ENCODE data around the gene OR4D11. TPM values are rescaled to one million over a fixed set of nuclear protein-coding genes. Genes with fewer than 3 reads are reported as not detected.

OR4D11 gene
- total and polyA plus RNA-seq, 2 donors (not counting 3 experiments of a cell fraction or from before 2014, with no cell fraction given) = not detected

- H4K20me1 ChIP-seq (replicated peaks; ENCODE audit: control insufficient read depth, extremely low read depth, insufficient read depth, low read length) = no peaks in the 10 kb centered on the region
- ChIA-PET POLR2A (no interaction called here), CTCF (no interaction called here)
- no peak for DNase-seq (ENCODE audit: low read depth, low spot score)
- H3K79me2 ChIP-seq (ENCODE audit: control insufficient read depth, insufficient read depth, low read length) = no peaks in the 10 kb centered on the region
- peaks cover 5% of the 10 kb centered on the region for H3K4me1 ChIP-seq (ENCODE audit: control insufficient read depth, extremely low read depth, insufficient read depth, low read length)
- no peak overlapping the region for H3K4me3 ChIP-seq (replicated peaks in 1 of 3; ENCODE audit: insufficient read depth in 1 of 3, low read depth in 1 of 3, low read length in 3 of 3)
- intact Hi-C loops (cut with micrococcal nuclease) = no loop called here
- H3K27me3 ChIP-seq (ENCODE audit: control insufficient read depth in 2 of 2, insufficient read depth in 2 of 2, low read length in 2 of 2) = peaks cover 0 to 3% of the 10 kb centered on the region in 2 experiments
- no peak overlapping the region for H2AFZ ChIP-seq (ENCODE audit: low read depth, low read length)
- no peaks in the 10 kb centered on the region for H3K36me3 ChIP-seq (ENCODE audit: control insufficient read depth in 2 of 2, extremely low read depth in 1 of 2, insufficient read depth in 2 of 2, low read length in 2 of 2)
- no peak overlapping the region for H3K9ac ChIP-seq (replicated peaks; ENCODE audit: extremely low read depth, insufficient read depth, low read length)
- no peak overlapping the region for H3K4me2 ChIP-seq (ENCODE audit: insufficient read depth, low read length)
- BruUV-seq (replicated peaks) = no TSS peak
- no peak for FAIRE-seq
- H3K9me3 ChIP-seq (replicated peaks; ENCODE audit: control insufficient read depth, insufficient read depth, low read length) = no peaks in the 10 kb centered on the region
- dilution Hi-C loops (cut with MboI; ENCODE audit: extremely low pct_ligation_motif_present, low sequenced_read_pairs) = no loop called here
- H3K27ac ChIP-seq (ENCODE audit: insufficient read depth, low read depth, low read length) = no peak overlapping the region
- H3K9me1 ChIP-seq (replicated peaks; ENCODE audit: control insufficient read depth, extremely low read depth, insufficient read depth, low read length) = no peaks in the 10 kb centered on the region
- TF ChIP-seq POLR2A (IDR thresholded peaks at IDR 0.05; ENCODE audit: low read depth, low read length) = no peak
- no peak for TF ChIP-seq GATA2 (IDR thresholded peaks at IDR 0.05; ENCODE audit: insufficient read depth, insufficient read length, low read depth, low read length)
- TF ChIP-seq, protein P1, sequence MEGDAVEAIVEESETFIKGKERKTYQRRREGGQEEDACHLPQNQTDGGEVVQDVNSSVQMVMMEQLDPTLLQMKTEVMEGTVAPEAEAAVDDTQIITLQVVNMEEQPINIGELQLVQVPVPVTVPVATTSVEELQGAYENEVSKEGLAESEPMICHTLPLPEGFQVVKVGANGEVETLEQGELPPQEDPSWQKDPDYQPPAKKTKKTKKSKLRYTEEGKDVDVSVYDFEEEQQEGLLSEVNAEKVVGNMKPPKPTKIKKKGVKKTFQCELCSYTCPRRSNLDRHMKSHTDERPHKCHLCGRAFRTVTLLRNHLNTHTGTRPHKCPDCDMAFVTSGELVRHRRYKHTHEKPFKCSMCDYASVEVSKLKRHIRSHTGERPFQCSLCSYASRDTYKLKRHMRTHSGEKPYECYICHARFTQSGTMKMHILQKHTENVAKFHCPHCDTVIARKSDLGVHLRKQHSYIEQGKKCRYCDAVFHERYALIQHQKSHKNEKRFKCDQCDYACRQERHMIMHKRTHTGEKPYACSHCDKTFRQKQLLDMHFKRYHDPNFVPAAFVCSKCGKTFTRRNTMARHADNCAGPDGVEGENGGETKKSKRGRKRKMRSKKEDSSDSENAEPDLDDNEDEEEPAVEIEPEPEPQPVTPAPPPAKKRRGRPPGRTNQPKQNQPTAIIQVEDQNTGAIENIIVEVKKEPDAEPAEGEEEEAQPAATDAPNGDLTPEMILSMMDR (IDR thresholded peaks at IDR 0.05; ENCODE audit: extremely low read depth in 1 of 2, insufficient read depth in 1 of 2, low read depth in 1 of 2, low read length in 2 of 2) = no peak
- TF ChIP-seq POLR2AphosphoS5 (IDR thresholded peaks at IDR 0.05; ENCODE audit: insufficient read depth, low read depth, low read length) = no peak
- TF ChIP-seq JUN (IDR thresholded peaks at IDR 0.05; ENCODE audit: borderline replicate concordance, insufficient read depth, insufficient read length, low read depth) = no peak
- TF ChIP-seq FOS (IDR thresholded peaks at IDR 0.05; ENCODE audit: borderline replicate concordance, insufficient read depth, low read length) = no peak
- TF ChIP-seq EZH2 (IDR thresholded peaks at IDR 0.05; ENCODE audit: borderline replicate concordance, low read depth, low read length, severe bottlenecking) = no peak
- TF ChIP-seq MYC (IDR thresholded peaks at IDR 0.05; ENCODE audit: low read depth, low read length) = no peak
- TF ChIP-seq MAX (IDR thresholded peaks at IDR 0.05; ENCODE audit: insufficient read depth, insufficient read length) = no peak
Measured at GRCh38 chr11:59534676-59535075, 31.3 kb downstream of the OR4D11 start.
